ENCODE measurements around the gene GABRR3. TPM values are rescaled to one million over a fixed set of nuclear protein-coding genes. Genes with fewer than 3 reads are reported as not detected.

The GABRR3 gene
- total RNA-seq (not detected), total RNA-seq (0 to 0.08 reads per million in 2 donors)

GRCh38 chr3:98035208-98035607 is at the start of gene GABRR3:
TSS of gene GABRR3 (minus strand) at chr3:98035315. CDS start at chr3:98034987, 328 bp downstream.
- ATAC-seq, result no peak
- Mint-ChIP-seq H3K27me3 (peaks cover 10% of the 10 kb centered on the region), H3K4me1 (peaks cover 7% of the 10 kb centered on the region), H3K36me3 (ENCODE audit: low read depth) (no peaks in the 10 kb centered on the region), H3K27ac (no peak within 1 kb of the TSS), H3K4me3 (no peak within 1 kb of the TSS)
- DNase-seq, result no peak
- H3K9me3 ChIP-seq (ENCODE audit: control insufficient read depth, low read length, poor library complexity, severe bottlenecking), result no peaks in the 10 kb centered on the region

- Mint-ChIP-seq H3K36me3 (ENCODE audit: low read depth) (no peaks in the 10 kb centered on the region), H3K4me1 (peaks cover 3% of the 10 kb centered on the region), H3K27me3 (peaks cover 44% of the 10 kb centered on the region), H3K4me3 (no peak overlapping the region), H3K27ac (no peak overlapping the region)
- DNase-seq (no peak), ATAC-seq (no peak)
- H3K9me3 ChIP-seq (ENCODE audit: control insufficient read depth, low read length, poor library complexity, severe bottlenecking), result no peaks in the 10 kb centered on the region
These were observed 38.4 kb upstream of the GABRR3 start for GRCh38 chr3:98073486-98073885.

- DNase-seq (no peak), ATAC-seq (no peak)
- Mint-ChIP-seq H3K27ac (no peak overlapping the region), H3K27me3 (peaks cover 42% of the 10 kb centered on the region), H3K4me3 (no peak overlapping the region), H3K36me3 (ENCODE audit: low read depth) (no peaks in the 10 kb centered on the region), H3K4me1 (peaks cover 3% of the 10 kb centered on the region)
- no peaks in the 10 kb centered on the region for H3K9me3 ChIP-seq (ENCODE audit: control insufficient read depth, low read length, poor library complexity, severe bottlenecking)
These were observed 35.7 kb upstream of the GABRR3 start for GRCh38 chr3:98070840-98071239.

- Mint-ChIP-seq H3K27ac (no peak overlapping the region), H3K4me3 (no peak overlapping the region), H3K36me3 (ENCODE audit: low read depth) (no peaks in the 10 kb centered on the region), H3K27me3 (peaks cover 49% of the 10 kb centered on the region), H3K4me1 (peaks cover 2% of the 10 kb centered on the region)
- H3K9me3 ChIP-seq (ENCODE audit: control insufficient read depth, low read length, poor library complexity, severe bottlenecking), result no peaks in the 10 kb centered on the region
- DNase-seq, result no peak
- no peak for ATAC-seq
These were observed 33.7 kb upstream of the GABRR3 start for GRCh38 chr3:98068824-98069223.

- Mint-ChIP-seq H3K36me3 (ENCODE audit: low read depth) (peaks cover 2% of the 10 kb centered on the region), H3K27me3 (peaks cover 19% of the 10 kb centered on the region), H3K4me1 (peaks cover 2% of the 10 kb centered on the region), H3K27ac (peak overlapping the region; percentile 29), H3K4me3 (no peak overlapping the region)
- DNase-seq (no peak), ATAC-seq (no peak)
- no peaks in the 10 kb centered on the region for H3K9me3 ChIP-seq (ENCODE audit: control insufficient read depth, low read length, poor library complexity, severe bottlenecking)
These were observed 23.3 kb upstream of the GABRR3 start for GRCh38 chr3:98058244-98058960.

GRCh38 chr3:98057631-98058030 is 22.5 kb upstream of the GABRR3 start:
- DNase-seq (no peak), ATAC-seq (no peak)
- H3K27me3 Mint-ChIP-seq, result peaks cover 16% of the 10 kb centered on the region
- H3K9me3 ChIP-seq (ENCODE audit: control insufficient read depth, low read length, poor library complexity, severe bottlenecking), result no peaks in the 10 kb centered on the region
- peaks cover 2% of the 10 kb centered on the region for H3K36me3 Mint-ChIP-seq (ENCODE audit: low read depth)
- H3K4me3 Mint-ChIP-seq, result no peak overlapping the region
- H3K27ac Mint-ChIP-seq, result no peak overlapping the region
- H3K4me1 Mint-ChIP-seq, result peaks cover 2% of the 10 kb centered on the region

- H3K9me3 ChIP-seq (ENCODE audit: control insufficient read depth, low read length, poor library complexity, severe bottlenecking), result no peaks in the 10 kb centered on the region
- DNase-seq (no peak), ATAC-seq (no peak)
- H3K4me3 Mint-ChIP-seq, result no peak overlapping the region
- H3K27me3 Mint-ChIP-seq, result peaks cover 13% of the 10 kb centered on the region
- no peak overlapping the region for H3K27ac Mint-ChIP-seq
- peaks cover 2% of the 10 kb centered on the region for H3K4me1 Mint-ChIP-seq
- H3K36me3 Mint-ChIP-seq (ENCODE audit: low read depth), result peaks cover 2% of the 10 kb centered on the region
These were observed 20.9 kb upstream of the GABRR3 start for GRCh38 chr3:98056035-98056434.

GRCh38 chr3:98049271-98049670 is 14.2 kb upstream of the GABRR3 start:
- H3K27me3 Mint-ChIP-seq, result peaks cover 23% of the 10 kb centered on the region
- H3K4me3 Mint-ChIP-seq, result no peak overlapping the region
- H3K36me3 Mint-ChIP-seq (ENCODE audit: low read depth), result no peaks in the 10 kb centered on the region
- no peak overlapping the region for H3K27ac Mint-ChIP-seq
- no peaks in the 10 kb centered on the region for H3K9me3 ChIP-seq (ENCODE audit: control insufficient read depth, low read length, poor library complexity, severe bottlenecking)
- ATAC-seq, result no peak
- no peak for DNase-seq
- H3K4me1 Mint-ChIP-seq, result peaks cover 2% of the 10 kb centered on the region

- Mint-ChIP-seq H3K27ac (no peak overlapping the region), H3K27me3 (peaks cover 24% of the 10 kb centered on the region), H3K4me3 (no peak overlapping the region), H3K36me3 (ENCODE audit: low read depth) (no peaks in the 10 kb centered on the region), H3K4me1 (peaks cover 2% of the 10 kb centered on the region)
- H3K9me3 ChIP-seq (ENCODE audit: control insufficient read depth, low read length, poor library complexity, severe bottlenecking), result no peaks in the 10 kb centered on the region
- DNase-seq (no peak), ATAC-seq (no peak)
These were observed 13.5 kb upstream of the GABRR3 start for GRCh38 chr3:98048586-98048985.

- no peak for DNase-seq
- peaks cover 7% of the 10 kb centered on the region for H3K4me1 Mint-ChIP-seq
These were observed 6.2 kb upstream of the GABRR3 start for GRCh38 chr3:98041350-98041749.

GRCh38 chr3:98039322-98040024 is 4.4 kb upstream of the GABRR3 start:
- Mint-ChIP-seq H3K4me3 (peak overlapping the region; percentile 93), H3K4me1 (peaks cover 7% of the 10 kb centered on the region), H3K27me3 (peaks cover 21% of the 10 kb centered on the region), H3K27ac (peak overlapping the region; percentile 95), H3K36me3 (ENCODE audit: low read depth) (no peaks in the 10 kb centered on the region)
- H3K9me3 ChIP-seq (ENCODE audit: control insufficient read depth, low read length, poor library complexity, severe bottlenecking), result peaks cover 3% of the 10 kb centered on the region
- peak; percentile 34 to 60 (median 54) for DNase-seq
- ATAC-seq, result peak; percentile 96

More at GRCh38 chr3:98041350-98041749, 6.2 kb upstream of the GABRR3 start:
- peaks cover 3% of the 10 kb centered on the region for H3K9me3 ChIP-seq (ENCODE audit: control insufficient read depth, low read length, poor library complexity, severe bottlenecking)
- no peak overlapping the region for H3K27ac Mint-ChIP-seq
- ATAC-seq, result no peak
- peaks cover 17% of the 10 kb centered on the region for H3K27me3 Mint-ChIP-seq
- no peaks in the 10 kb centered on the region for H3K36me3 Mint-ChIP-seq (ENCODE audit: low read depth)
- H3K4me3 Mint-ChIP-seq, result no peak overlapping the region

GRCh38 chr3:98038876-98039275 is 3.8 kb upstream of the GABRR3 start:
- H3K9me3 ChIP-seq (ENCODE audit: control insufficient read depth, low read length, poor library complexity, severe bottlenecking), result peaks cover 3% of the 10 kb centered on the region
- DNase-seq (no peak), ATAC-seq (peak; percentile 1)
- peak overlapping the region; percentile 93 for H3K4me3 Mint-ChIP-seq
- peaks cover 24% of the 10 kb centered on the region for H3K27me3 Mint-ChIP-seq
- H3K4me1 Mint-ChIP-seq, result peaks cover 7% of the 10 kb centered on the region
- H3K36me3 Mint-ChIP-seq (ENCODE audit: low read depth), result no peaks in the 10 kb centered on the region
- peak overlapping the region; percentile 95 for H3K27ac Mint-ChIP-seq

- peaks cover 3% of the 10 kb centered on the region for H3K9me3 ChIP-seq (ENCODE audit: control insufficient read depth, low read length, poor library complexity, severe bottlenecking)
- no peak overlapping the region for H3K4me3 Mint-ChIP-seq
- H3K36me3 Mint-ChIP-seq (ENCODE audit: low read depth), result no peaks in the 10 kb centered on the region
- H3K4me1 Mint-ChIP-seq, result peaks cover 7% of the 10 kb centered on the region
- H3K27me3 Mint-ChIP-seq, result peaks cover 21% of the 10 kb centered on the region
- peak overlapping the region; percentile 95 for H3K27ac Mint-ChIP-seq
- ATAC-seq, result no peak
- no peak for DNase-seq
These were observed 3.2 kb upstream of the GABRR3 start for GRCh38 chr3:98038286-98038685.

All from T-helper 17 cell (primary cell).